ENCODE measurements around the gene FBXL15. TPM values are rescaled to one million over a fixed set of nuclear protein-coding genes. Genes with fewer than 3 reads are reported as not detected.

FBXL15 gene
- total and polyA plus RNA-seq, 9 of the 15 experiments (the other 6 are each of a cell fraction or from before 2014, with no cell fraction given), result 0.08 to 25.9 (median 3.5) TPM

GRCh38 chr10:102413053-102413705 is 7.5 kb upstream of the FBXL15 start:
- peak in 1 of 2 experiments; percentile 9; a peak in 1 of 4 replicates for TF ChIP-seq KDM1A (IDR thresholded peaks at IDR 0.05)
- TF ChIP-seq BMI1 (IDR thresholded peaks at IDR 0.05; ENCODE audit: low read length), result peak; percentile 60; the same call in 1 of the 2 replicates
- peak in 1 of 2 experiments; percentile 81; a peak in 2 of 4 replicates for TF ChIP-seq CSDE1 (IDR thresholded peaks at IDR 0.05)
- peak; percentile 95 for TF ChIP-seq RFX1 (IDR thresholded peaks at IDR 0.05)
- no peak for TF ChIP-seq TGIF2 (CRISPR knock-in tag; IDR thresholded peaks at IDR 0.05)
- POLR2A ChIA-PET, result interaction anchor here (0.8 to 1.4 kb wide), 3 partner anchors 9 to 13 kb away, joined by 3 read pairs; no protein-coding TSS in a partner anchor
- Histone ChIP-seq H3K27me3 (ENCODE audit: control insufficient read depth in 2 of 2, insufficient read depth in 2 of 2, low read length in 2 of 2) (peaks cover 10 to 44% of the 10 kb centered on the region in 2 experiments; a peak in 3 of 5 replicates), H3K4me3 (no peak overlapping the region), H4K20me1 (replicated peaks; ENCODE audit: control insufficient read depth, insufficient read depth, low read length) (no peaks in the 10 kb centered on the region), H3K9me1 (ENCODE audit: control insufficient read depth, insufficient read depth, low read length) (no peaks in the 10 kb centered on the region), H3K27ac (ENCODE audit: extremely low read depth, low read depth, low read length) (no peak overlapping the region), H3K9me3 (replicated peaks; ENCODE audit: control insufficient read depth, insufficient read depth, low read depth, low read length) (no peaks in the 10 kb centered on the region), H2AFZ (ENCODE audit: low read depth, low read length) (no peak overlapping the region), H3K36me3 (ENCODE audit: control insufficient read depth, insufficient read depth, low read length) (no peaks in the 10 kb centered on the region), H3K4me2 (ENCODE audit: insufficient read depth, low read length) (no peak overlapping the region), H3K4me1 (replicated peaks in 1 of 2; ENCODE audit: control insufficient read depth in 2 of 2, insufficient read depth in 2 of 2, low read length in 2 of 2) (peaks cover 0 to 35% of the 10 kb centered on the region in 2 experiments; a peak in 3 of 5 replicates), H3K9ac (ENCODE audit: insufficient read depth in 1 of 2, low read depth in 2 of 2, low read length in 2 of 2) (no peak overlapping the region), H3K79me2 (ENCODE audit: control insufficient read depth, insufficient read depth, low read length) (no peaks in the 10 kb centered on the region)
- FAIRE-seq (no peak), DNase-seq (ENCODE audit: extremely low read depth in 1 of 4, low spot score in 3 of 4) (peak in 3 of 4 experiments; percentile 35 to 50 (median 45)), ATAC-seq (peak; percentile 30; the same call in 1 of the 3 replicates)
- in situ Hi-C loops (cut with MboI) (no loop called here), intact Hi-C loops (cut with micrococcal nuclease) (no loop called here)
- CTCF ChIA-PET (ENCODE audit: low intra/inter-chr PET ratio), result interaction anchor here (0.7 kb wide), 1 partner anchor 63 kb away, joined by 3 read pairs; no protein-coding TSS in a partner anchor
- WGBS (ENCODE audit: insufficient coverage, low coverage, missing lambda C conversion rate), result 0% methylated on average over 3 of the region's 5 CpGs
- no TSS peak for BruUV-seq (replicated peaks)
